ENCODE data around the gene ERVV-1.
"Not testable (repeated sequence)": the region's sequence is repeated elsewhere in the genome, so short reads cannot be mapped to it uniquely, and the experiment has no call there.

The ERVV-1 gene

GRCh38 chr19:53013621-53014020 lies at the start of gene ERVV-1:
TSS of gene ERVV-1 (plus strand) at chr19:53013921. CDS start at chr19:53014091, 170 bp downstream.
- DNase-seq (ENCODE audit: low spot score) (no peak), FAIRE-seq (no peak)

GRCh38 chr19:52967772-52968171 lies 45.9 kb upstream of the ERVV-1 start:
- FAIRE-seq = no peak

DNA sequence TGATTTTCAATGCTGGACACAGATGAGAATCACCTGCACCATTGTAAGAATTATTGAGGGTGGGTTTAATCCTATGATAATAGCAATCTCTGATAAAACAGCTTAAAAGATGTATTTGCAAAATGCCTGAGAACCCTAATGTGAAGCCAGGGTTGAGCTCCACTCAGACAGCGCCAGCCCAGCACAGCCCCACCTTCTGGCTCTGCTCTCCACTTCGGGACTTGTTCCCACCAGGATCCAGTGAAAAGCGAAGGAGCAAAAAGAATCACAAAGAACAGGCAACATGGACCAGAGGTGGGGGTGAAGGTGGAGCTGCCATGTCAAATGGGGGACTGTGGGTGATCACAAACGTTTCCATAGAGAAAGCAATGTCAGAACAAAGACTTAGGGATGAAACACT lies 32.4 kb upstream of the ERVV-1 start:
- DNase-seq (ENCODE audit: low spot score) (no peak), FAIRE-seq (no peak)

More at GRCh38 chr19:52967772-52968171, 45.9 kb upstream of the ERVV-1 start:
- DNase-seq (ENCODE audit: low spot score) = no peak

- FAIRE-seq; DNase-seq (ENCODE audit: low spot score): not testable (repeated sequence)
These were observed 30.6 kb upstream of the ERVV-1 start for GRCh38 chr19:52983167-52983566.

GRCh38 chr19:52987221-52987620 lies 26.5 kb upstream of the ERVV-1 start:
- FAIRE-seq = peak; percentile 13
- no peak for DNase-seq (ENCODE audit: low spot score)

DNA sequence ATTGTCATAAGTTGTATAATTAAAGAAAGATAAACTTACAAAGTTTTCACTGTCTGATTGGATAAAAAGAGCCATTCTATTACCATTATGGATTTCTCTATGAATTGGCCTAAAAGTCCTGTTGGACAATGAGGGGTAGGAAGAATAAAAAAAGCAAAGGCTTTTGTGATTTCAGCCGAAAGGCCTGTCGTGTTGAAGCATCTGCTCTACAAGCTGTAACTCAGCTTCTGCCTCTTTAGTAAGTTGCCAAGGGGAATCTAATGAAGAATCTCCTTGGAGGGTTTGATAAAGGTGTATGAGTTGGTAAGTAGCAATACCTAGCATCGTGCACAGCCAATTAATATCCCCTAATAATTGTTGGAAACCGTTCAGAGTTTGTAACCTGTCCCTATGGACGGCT lies 25.2 kb upstream of the ERVV-1 start:
- FAIRE-seq = no peak
- DNase-seq (ENCODE audit: low spot score) = no peak

DNA sequence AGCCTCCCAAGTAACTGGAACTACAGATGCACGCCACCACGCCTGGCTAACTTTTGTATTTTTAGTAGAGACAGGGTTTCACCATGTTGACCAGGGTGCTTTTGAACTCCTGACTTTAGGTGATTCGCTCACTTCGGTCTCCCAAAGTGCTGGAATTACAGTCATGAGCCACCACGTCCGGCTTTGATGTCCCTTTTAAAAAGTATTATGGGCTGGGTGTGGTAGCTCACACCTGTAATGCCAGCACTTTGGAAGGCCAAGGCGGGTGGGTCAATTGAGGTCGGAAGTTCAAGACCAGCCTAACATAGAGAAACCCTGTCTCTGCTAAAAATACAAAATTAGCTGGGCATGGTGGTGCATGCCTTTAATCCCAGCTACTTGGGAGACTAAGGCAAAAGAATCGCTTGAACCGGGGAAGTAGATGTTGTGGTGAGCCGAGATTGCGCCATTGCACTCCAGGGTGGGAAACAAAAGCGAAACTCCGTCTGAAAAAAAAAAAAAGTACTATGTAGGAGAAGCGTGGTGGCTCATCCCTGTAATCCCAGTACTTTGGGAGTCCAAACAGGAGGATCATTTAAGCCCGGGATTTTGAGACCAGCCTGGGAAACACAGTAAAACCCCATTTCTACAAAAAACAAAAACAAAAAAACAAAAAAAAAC lies 22.8 kb upstream of the ERVV-1 start:
- FAIRE-seq (peak; percentile 5), DNase-seq (ENCODE audit: low spot score) (no peak)

GRCh38 chr19:52991484-52991883 lies 22.2 kb upstream of the ERVV-1 start:
- no peak for FAIRE-seq
- peak; percentile 58 for DNase-seq (ENCODE audit: low spot score)

GRCh38 chr19:52992109-52993004 lies 21.4 kb upstream of the ERVV-1 start:
- FAIRE-seq (no peak), DNase-seq (ENCODE audit: low spot score) (no peak)

GRCh38 chr19:52993342-52994178 lies 20.2 kb upstream of the ERVV-1 start:
- DNase-seq (ENCODE audit: low spot score) (no peak), FAIRE-seq (no peak)

DNA sequence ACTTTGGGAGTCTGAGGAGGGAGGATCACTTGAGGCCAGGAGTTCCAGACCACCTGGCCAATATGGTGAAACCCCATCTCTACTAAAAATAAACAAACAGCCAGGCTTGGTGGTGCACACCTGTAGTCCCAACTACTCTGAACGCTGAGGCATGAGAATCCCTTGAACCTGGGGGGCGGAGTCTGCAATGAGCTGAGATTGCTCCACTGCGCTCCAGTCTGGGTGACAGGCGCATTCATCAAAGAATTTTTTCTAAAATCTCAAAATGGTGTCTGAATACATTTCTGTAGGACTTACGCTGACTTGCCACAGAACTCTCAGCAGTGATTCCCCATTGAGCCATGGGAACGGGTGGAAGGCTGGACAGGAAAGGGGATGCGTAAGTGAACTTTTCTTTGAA lies 18.0 kb upstream of the ERVV-1 start:
- FAIRE-seq = no peak

GRCh38 chr19:52997975-52998374 lies 15.7 kb upstream of the ERVV-1 start:
- FAIRE-seq = no peak
- no peak for DNase-seq (ENCODE audit: low spot score)

More for the DNA sequence above, 18.0 kb upstream of the ERVV-1 start:
- DNase-seq (ENCODE audit: low spot score) = no peak

DNA sequence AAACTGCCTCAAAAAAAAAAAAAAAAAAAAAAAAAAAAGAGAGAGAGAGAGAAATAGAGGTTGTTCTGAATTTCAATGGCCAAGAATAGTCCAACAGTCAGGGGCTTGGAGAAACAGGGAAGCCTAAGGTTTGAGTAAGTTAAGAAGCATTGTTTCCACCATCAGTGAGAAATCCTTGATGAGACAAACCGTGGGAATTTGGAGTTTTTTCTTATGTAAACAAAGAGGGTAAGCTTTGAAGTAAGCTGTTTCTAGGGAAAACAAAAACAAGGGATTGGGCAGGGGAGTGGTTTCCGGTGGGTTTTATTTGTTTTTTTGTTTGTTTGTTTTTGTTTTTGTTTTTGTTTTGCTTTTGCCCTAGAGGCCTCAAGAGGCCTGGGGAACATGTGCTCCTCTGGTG lies 11.2 kb upstream of the ERVV-1 start:
- DNase-seq (ENCODE audit: low spot score) (no peak), FAIRE-seq (no peak)

GRCh38 chr19:53004242-53004641 lies 9.5 kb upstream of the ERVV-1 start:
- FAIRE-seq (no peak), DNase-seq (ENCODE audit: low spot score) (no peak)

DNA sequence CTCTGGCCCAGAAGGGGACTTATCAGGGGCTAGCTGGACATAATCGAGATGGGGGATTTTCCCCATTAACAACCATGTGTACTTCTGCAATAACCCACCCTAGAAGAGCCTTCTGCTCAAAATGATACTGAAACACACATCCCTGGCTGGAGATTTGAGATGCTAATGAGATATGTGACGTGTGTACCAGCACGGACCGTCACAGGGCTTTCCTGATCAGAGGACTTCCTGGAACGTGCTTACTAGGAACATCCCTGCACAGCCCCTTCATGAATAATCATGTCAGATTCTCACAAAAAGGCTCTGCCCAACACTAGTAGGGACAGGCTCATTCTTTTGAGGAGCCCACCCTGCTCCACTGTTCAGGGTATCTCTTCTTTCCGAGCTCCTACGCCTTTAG lies 6.5 kb upstream of the ERVV-1 start:
- DNase-seq (ENCODE audit: low spot score) = no peak
- no peak for FAIRE-seq

DNA sequence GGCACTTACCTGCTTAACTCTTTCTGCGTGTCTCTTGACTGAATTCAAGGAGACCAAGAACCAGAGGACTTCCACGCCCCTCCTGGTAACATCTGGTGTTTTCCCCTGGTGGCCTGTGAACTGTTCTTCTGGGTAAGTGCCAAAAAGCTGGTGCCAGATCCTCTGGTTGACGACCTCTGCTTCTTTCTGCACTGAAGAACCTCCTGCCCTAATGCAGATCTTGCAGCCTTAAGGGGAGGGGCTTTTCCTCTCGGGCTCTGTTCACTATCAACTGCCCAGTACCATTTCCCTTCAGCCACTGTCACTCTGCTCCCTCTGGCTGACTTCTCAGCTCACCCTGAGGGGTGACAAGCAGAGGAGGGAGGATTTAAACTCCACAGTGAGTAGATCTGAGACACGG lies 6.1 kb upstream of the ERVV-1 start:
- FAIRE-seq (no peak), DNase-seq (ENCODE audit: low spot score) (no peak)

GRCh38 chr19:53008061-53008778 lies 5.5 kb upstream of the ERVV-1 start:
- no peak for DNase-seq (ENCODE audit: low spot score)
- no peak for FAIRE-seq

GRCh38 chr19:53010494-53010893 lies 3.2 kb upstream of the ERVV-1 start:
- FAIRE-seq = no peak
- DNase-seq (ENCODE audit: low spot score) = no peak

DNA sequence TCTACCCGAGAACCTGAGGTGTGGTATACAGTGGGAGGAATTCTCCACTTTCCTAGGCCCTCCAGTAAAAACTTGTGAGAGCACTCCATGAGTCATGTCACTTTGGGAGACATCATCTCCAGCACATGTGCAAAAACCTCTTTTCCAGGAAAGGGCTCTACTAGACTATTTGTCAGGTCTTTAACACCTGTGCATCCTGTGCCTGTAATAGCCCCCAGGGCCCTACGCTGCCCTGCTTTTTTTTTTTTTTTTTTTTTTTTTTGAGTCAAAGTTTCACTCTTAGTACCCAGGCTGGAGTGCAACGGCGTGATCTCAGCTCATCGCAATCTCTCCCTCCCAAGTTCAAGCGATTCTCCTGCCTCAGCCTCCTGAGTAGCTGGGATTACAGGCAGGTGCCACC lies 1.7 kb upstream of the ERVV-1 start:
- DNase-seq (ENCODE audit: low spot score) = no peak
- no peak for FAIRE-seq

GRCh38 chr19:53015159-53015558 lies 1.4 kb downstream of the ERVV-1 start:
- no peak for DNase-seq (ENCODE audit: low spot score)
- no peak for FAIRE-seq

DNA sequence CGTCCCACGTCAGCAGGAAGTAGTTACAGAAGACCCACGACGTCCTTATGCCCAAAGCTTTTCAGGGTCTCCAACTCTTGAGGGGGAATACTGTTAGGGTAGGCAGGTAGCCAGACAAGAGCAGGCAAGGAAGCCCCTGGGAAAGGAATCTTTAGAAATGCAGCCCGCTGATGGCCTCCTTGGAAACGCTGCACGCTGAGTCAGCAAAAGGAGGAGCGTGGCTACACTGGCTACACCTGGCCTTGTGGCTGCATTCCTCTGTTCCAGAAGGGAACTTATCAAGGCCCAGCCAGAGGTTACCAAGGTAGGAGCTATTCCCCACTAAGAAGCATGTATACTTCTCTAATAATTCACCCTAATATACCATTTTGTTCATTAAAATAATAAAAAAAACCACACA lies 2.0 kb downstream of the ERVV-1 start:
- DNase-seq (ENCODE audit: low spot score) (no peak), FAIRE-seq (no peak)

Measured in urothelium cell line (cell line).